Progenitor cell of endocrine pancreas (in vitro differentiated cells): ENCODE data around the gene C18orf32. TPM values are rescaled to one million over a fixed set of nuclear protein-coding genes. Genes with fewer than 3 reads are reported as not detected.
"Not testable (repeated sequence)": the region's sequence is repeated elsewhere in the genome, so short reads cannot be mapped to it uniquely, and the experiment has no call there.

Experiments
- DNase-seq: peaks from one replicate; pipeline ENCODE4 v3.0.0; 2021; ENCODE audit warnings: low spot score; ENCODE audit not compliant: unreplicated experiment
- H3K27ac Mint-ChIP-seq: 2 replicates; pipeline ENCODE4 v1.8.0; 2021; ENCODE audit warnings: mild to moderate bottlenecking, moderate library complexity, mixed read lengths
- H3K27me3 Mint-ChIP-seq: 2 replicates; pipeline ENCODE4 v1.8.0; 2021; ENCODE audit warnings: mixed read lengths
- H3K36me3 Mint-ChIP-seq: 2 replicates; pipeline ENCODE4 v1.8.0; 2022; ENCODE audit warnings: mixed read lengths; ENCODE audit not compliant: insufficient read depth
- H3K4me1 Mint-ChIP-seq: 2 replicates; pipeline ENCODE4 v1.8.0; 2021; ENCODE audit warnings: low read depth, mixed read lengths
- H3K4me3 Mint-ChIP-seq: 2 replicates; pipeline ENCODE4 v1.8.0; 2021; ENCODE audit warnings: low read depth, mild to moderate bottlenecking, moderate library complexity, mixed read lengths
- H3K9me3 Mint-ChIP-seq: 2 replicates; pipeline ENCODE4 v1.8.0; 2021; ENCODE audit warnings: low read depth, mixed read lengths
- total RNA-seq: library from RNA; stranded (reverse); gene quantifications from 2 replicates; pipeline ENCODE4 v1.2.1, GENCODE V29; 2021
- TF ChIP-seq, protein P1 (sequence below): fragments of 200-600 bp; sonication (generic); IDR thresholded peaks from one replicate; pipeline ENCODE4 v1.5.0; 2021; ENCODE audit warnings: antibody characterized with exemption, mild to moderate bottlenecking; ENCODE audit not compliant: unreplicated experiment

The C18orf32 gene
- total RNA-seq, 1 donor from 2014 or later, result 55.6 TPM

GRCh38 chr18:49525981-49526380 lies 38.9 kb upstream of the C18orf32 start:
- H3K27ac Mint-ChIP-seq, result no peak overlapping the region
- peaks cover 25% of the 10 kb centered on the region for H3K4me1 Mint-ChIP-seq
- no peaks in the 10 kb centered on the region for H3K36me3 Mint-ChIP-seq
- TF ChIP-seq, protein P1, sequence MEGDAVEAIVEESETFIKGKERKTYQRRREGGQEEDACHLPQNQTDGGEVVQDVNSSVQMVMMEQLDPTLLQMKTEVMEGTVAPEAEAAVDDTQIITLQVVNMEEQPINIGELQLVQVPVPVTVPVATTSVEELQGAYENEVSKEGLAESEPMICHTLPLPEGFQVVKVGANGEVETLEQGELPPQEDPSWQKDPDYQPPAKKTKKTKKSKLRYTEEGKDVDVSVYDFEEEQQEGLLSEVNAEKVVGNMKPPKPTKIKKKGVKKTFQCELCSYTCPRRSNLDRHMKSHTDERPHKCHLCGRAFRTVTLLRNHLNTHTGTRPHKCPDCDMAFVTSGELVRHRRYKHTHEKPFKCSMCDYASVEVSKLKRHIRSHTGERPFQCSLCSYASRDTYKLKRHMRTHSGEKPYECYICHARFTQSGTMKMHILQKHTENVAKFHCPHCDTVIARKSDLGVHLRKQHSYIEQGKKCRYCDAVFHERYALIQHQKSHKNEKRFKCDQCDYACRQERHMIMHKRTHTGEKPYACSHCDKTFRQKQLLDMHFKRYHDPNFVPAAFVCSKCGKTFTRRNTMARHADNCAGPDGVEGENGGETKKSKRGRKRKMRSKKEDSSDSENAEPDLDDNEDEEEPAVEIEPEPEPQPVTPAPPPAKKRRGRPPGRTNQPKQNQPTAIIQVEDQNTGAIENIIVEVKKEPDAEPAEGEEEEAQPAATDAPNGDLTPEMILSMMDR, result no peak
- DNase-seq, result no peak
- H3K9me3 Mint-ChIP-seq, result peaks cover 4% of the 10 kb centered on the region
- no peaks in the 10 kb centered on the region for H3K27me3 Mint-ChIP-seq
- H3K4me3 Mint-ChIP-seq, result no peak overlapping the region

DNA sequence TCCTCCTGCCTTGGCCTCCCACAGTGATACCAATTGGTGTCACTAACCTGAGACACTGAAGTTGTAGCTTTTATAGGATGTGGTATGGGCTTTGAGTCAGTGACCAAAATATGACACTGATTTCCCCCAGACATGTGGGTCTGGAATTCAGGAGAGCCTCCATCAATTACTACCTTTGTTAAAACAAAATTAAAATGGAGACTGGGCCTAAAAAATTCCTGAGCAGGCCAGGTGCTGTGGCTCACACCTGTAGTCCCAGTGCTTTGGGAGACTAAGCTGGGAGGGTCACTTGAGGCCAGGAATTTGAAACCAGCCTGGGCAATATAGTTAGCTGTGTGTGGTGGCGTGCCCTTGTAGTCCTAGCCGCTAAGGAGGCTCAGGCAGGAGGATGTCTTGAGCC lies 37.9 kb upstream of the C18orf32 start:
- no peaks in the 10 kb centered on the region for H3K27me3 Mint-ChIP-seq
- H3K36me3 Mint-ChIP-seq, result no peaks in the 10 kb centered on the region
- no peak for DNase-seq
- no peaks in the 10 kb centered on the region for H3K9me3 Mint-ChIP-seq
- no peak overlapping the region for H3K4me3 Mint-ChIP-seq
- TF ChIP-seq, protein P1, result no peak
- H3K27ac Mint-ChIP-seq, result no peak overlapping the region
- H3K4me1 Mint-ChIP-seq, result peaks cover 28% of the 10 kb centered on the region

DNA sequence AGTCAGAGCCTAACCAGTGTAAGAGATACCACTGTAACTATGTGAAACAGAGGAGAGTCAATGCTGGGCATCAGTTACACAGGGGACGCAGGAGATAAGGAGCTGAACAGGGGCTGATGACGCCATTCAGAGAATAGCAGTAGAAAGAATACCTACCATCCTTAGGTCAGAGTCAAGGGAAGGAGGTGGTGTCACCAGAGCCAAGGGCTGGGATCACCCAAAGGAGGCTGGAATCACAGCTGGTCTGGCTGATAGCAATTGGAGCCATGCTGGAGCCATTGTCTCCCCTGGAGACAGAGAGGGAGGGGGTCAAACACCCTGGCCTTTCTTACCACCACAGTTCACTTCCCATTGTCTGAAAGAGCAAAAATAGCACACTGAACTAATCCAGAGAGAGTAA lies 37.3 kb upstream of the C18orf32 start:
- no peaks in the 10 kb centered on the region for H3K27me3 Mint-ChIP-seq
- H3K27ac Mint-ChIP-seq, result peak overlapping the region; percentile 68
- H3K4me3 Mint-ChIP-seq, result no peak overlapping the region
- DNase-seq, result no peak
- peaks cover 22% of the 10 kb centered on the region for H3K4me1 Mint-ChIP-seq
- no peaks in the 10 kb centered on the region for H3K36me3 Mint-ChIP-seq
- TF ChIP-seq, protein P1, result no peak
- no peaks in the 10 kb centered on the region for H3K9me3 Mint-ChIP-seq

DNA sequence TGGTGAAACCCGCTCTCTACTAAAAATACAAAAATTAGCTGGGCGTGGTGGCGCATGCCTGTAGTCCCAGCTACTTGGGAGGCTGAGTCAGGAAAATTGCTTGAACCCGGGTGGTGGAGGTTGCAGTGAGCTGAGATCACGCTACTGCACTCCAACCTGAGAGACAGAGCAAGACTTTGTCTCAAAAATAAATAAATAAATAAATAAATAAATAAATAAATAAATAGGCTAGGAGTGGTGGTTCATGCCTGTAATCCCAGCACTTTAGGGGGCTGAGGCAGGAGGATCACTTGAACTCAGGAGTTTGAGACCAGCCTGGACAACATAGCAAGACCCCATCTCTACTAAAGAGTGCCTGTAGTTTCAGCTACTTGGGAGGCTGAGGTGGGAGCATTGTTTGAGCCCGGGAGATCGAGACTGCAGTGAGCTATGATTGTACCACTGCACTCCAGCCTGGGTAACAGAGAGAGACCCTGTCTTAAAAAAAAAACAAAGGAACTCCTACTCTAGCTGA lies 36.6 kb upstream of the C18orf32 start:
- H3K4me1 Mint-ChIP-seq, result peaks cover 22% of the 10 kb centered on the region
- not testable (repeated sequence) for DNase-seq, H3K9me3 Mint-ChIP-seq, H3K27me3 Mint-ChIP-seq, H3K27ac Mint-ChIP-seq, H3K36me3 Mint-ChIP-seq, H3K4me3 Mint-ChIP-seq

- no peaks in the 10 kb centered on the region for H3K36me3 Mint-ChIP-seq
- H3K9me3 Mint-ChIP-seq, result no peaks in the 10 kb centered on the region
- no peaks in the 10 kb centered on the region for H3K27me3 Mint-ChIP-seq
- no peak overlapping the region for H3K4me3 Mint-ChIP-seq
- H3K27ac Mint-ChIP-seq, result no peak overlapping the region
- TF ChIP-seq, protein P1, result no peak
- no peak for DNase-seq
- peaks cover 13% of the 10 kb centered on the region for H3K4me1 Mint-ChIP-seq
Measured at GRCh38 chr18:49521216-49521835, 34.3 kb upstream of the C18orf32 start.

DNA sequence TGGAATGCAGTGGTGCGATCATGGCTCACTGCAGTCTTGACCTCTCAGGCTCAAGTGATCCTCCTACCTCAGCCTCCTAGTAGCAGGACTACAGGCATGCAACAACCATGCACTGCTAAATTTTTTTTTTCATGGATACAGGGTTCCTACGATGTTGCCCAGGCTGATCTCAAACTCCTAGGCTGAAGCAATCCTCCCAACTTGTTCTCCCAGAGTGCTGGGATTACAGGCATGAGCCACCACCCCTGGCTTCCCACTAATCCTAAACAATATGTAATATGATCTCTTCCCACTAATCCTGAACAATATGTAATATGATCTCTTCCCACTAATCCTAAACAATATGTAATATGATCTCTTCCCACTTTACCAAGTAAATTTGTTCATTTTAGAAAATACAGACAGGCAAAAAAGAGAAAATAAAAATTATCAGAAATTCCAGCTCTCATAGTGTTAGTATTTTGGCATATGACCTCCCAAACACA lies 33.7 kb upstream of the C18orf32 start:
- Mint-ChIP-seq H3K27me3 (no peaks in the 10 kb centered on the region), H3K36me3 (no peaks in the 10 kb centered on the region), H3K4me3 (no peak overlapping the region), H3K27ac (no peak overlapping the region), H3K9me3 (no peaks in the 10 kb centered on the region), H3K4me1 (peaks cover 13% of the 10 kb centered on the region)
- no peak for DNase-seq
- TF ChIP-seq, protein P1, result no peak
